ENCODE measurements around the gene SLC25A51. TPM values are rescaled to one million over a fixed set of nuclear protein-coding genes. Genes with fewer than 3 reads are reported as not detected.
"Not testable (repeated sequence)": the region's sequence is repeated elsewhere in the genome, so short reads cannot be mapped to it uniquely, and the experiment has no call there.

Gene SLC25A51
- total RNA-seq, 1 experiment from 2014 or later, result 23.4 TPM

- no peak overlapping the region for H3K4me3 ChIP-seq (ENCODE audit: low read depth in 2 of 2, low read length in 2 of 2)
- no peak for DNase-seq (ENCODE audit: low read depth, low spot score)
- in situ Hi-C loops (cut with HindIII; ENCODE audit: low pct_unique_long_range_greater_than_20kb, low sequenced_read_pairs), result no loop called here
- BruUV-seq (replicated peaks), result no TSS peak
- ATAC-seq, result no peak
- H3K9me3 ChIP-seq (ENCODE audit: control insufficient read depth, insufficient read depth, low read depth, low read length), result no peaks in the 10 kb centered on the region
- H3K27me3 ChIP-seq (ENCODE audit: control insufficient read depth, insufficient read depth, low read length), result no peaks in the 10 kb centered on the region
- TF ChIP-seq REST (IDR thresholded peaks at IDR 0.05; ENCODE audit: insufficient read depth in 1 of 2, low read depth in 2 of 2, low read length in 1 of 2) (no peak), TCF7L2 (IDR thresholded peaks at IDR 0.05; ENCODE audit: low read depth, low read length) (no peak), SIN3A (IDR thresholded peaks at IDR 0.05; ENCODE audit: borderline replicate concordance, insufficient read depth, low read depth, low read length) (no peak), POLR2AphosphoS5 (IDR thresholded peaks at IDR 0.05; ENCODE audit: low read depth, low read length) (no peak), CTCF (IDR thresholded peaks at IDR 0.05) (no peak)
- H3K36me3 ChIP-seq (ENCODE audit: control insufficient read depth, insufficient read depth, low read length), result peaks cover 6% of the 10 kb centered on the region
- H3K27ac ChIP-seq (ENCODE audit: low read length), result no peak overlapping the region
- intact Hi-C loops (cut with micrococcal nuclease; ENCODE audit: unreplicated experiment), result loop anchor here (10.0 kb wide), 1 partner anchor 503 kb away; the partner anchor contains the start of gene ALDH1B1
- POLR2A ChIA-PET, result no interaction called here
- CTCF ChIA-PET, result no interaction called here
- no peaks in the 10 kb centered on the region for H3K4me1 ChIP-seq (ENCODE audit: control insufficient read depth, insufficient read depth, low read length)
Observed at GRCh38 chr9:37892063-37892462, 11.9 kb downstream of the SLC25A51 start.

GRCh38 chr9:37891042-37891441, 12.9 kb downstream of the SLC25A51 start:
- DNase-seq (ENCODE audit: low read depth, low spot score); H3K27me3 ChIP-seq (ENCODE audit: control insufficient read depth, insufficient read depth, low read length); H3K9me3 ChIP-seq (ENCODE audit: control insufficient read depth, insufficient read depth, low read depth, low read length); BruUV-seq (replicated peaks); H3K27ac ChIP-seq (ENCODE audit: low read length); CTCF ChIA-PET; H3K36me3 ChIP-seq (ENCODE audit: control insufficient read depth, insufficient read depth, low read length); in situ Hi-C loops (cut with HindIII; ENCODE audit: low pct_unique_long_range_greater_than_20kb, low sequenced_read_pairs); ATAC-seq; H3K4me3 ChIP-seq (ENCODE audit: low read depth in 2 of 2, low read length in 2 of 2); POLR2A ChIA-PET; H3K4me1 ChIP-seq (ENCODE audit: control insufficient read depth, insufficient read depth, low read length): not testable (repeated sequence)
- intact Hi-C loops (cut with micrococcal nuclease; ENCODE audit: unreplicated experiment), result loop anchor here (10.0 kb wide), 1 partner anchor 504 kb away; the partner anchor contains the start of gene ALDH1B1

- H3K4me1 ChIP-seq (ENCODE audit: control insufficient read depth, insufficient read depth, low read length), result no peaks in the 10 kb centered on the region
- intact Hi-C loops (cut with micrococcal nuclease; ENCODE audit: unreplicated experiment), result no loop called here
- CTCF ChIA-PET, result no interaction called here
- DNase-seq (ENCODE audit: low read depth, low spot score) (no peak), ATAC-seq (no peak)
- peaks cover 6% of the 10 kb centered on the region for H3K36me3 ChIP-seq (ENCODE audit: control insufficient read depth, insufficient read depth, low read length)
- in situ Hi-C loops (cut with HindIII; ENCODE audit: low pct_unique_long_range_greater_than_20kb, low sequenced_read_pairs), result no loop called here
- H3K9me3 ChIP-seq (ENCODE audit: control insufficient read depth, insufficient read depth, low read depth, low read length), result no peaks in the 10 kb centered on the region
- BruUV-seq (replicated peaks), result no TSS peak
- H3K4me3 ChIP-seq (ENCODE audit: low read depth in 2 of 2, low read length in 2 of 2), result no peak overlapping the region
- H3K27ac ChIP-seq (ENCODE audit: low read length), result no peak overlapping the region
- H3K27me3 ChIP-seq (ENCODE audit: control insufficient read depth, insufficient read depth, low read length), result no peaks in the 10 kb centered on the region
- POLR2A ChIA-PET, result no interaction called here
- TF ChIP-seq SIN3A (IDR thresholded peaks at IDR 0.05; ENCODE audit: borderline replicate concordance, insufficient read depth, low read depth, low read length), result no peak
Observed at GRCh38 chr9:37889536-37889935, 14.4 kb downstream of the SLC25A51 start.

GRCh38 chr9:37887977-37888583, 15.8 kb downstream of the SLC25A51 start:
- H3K27me3 ChIP-seq (ENCODE audit: control insufficient read depth, insufficient read depth, low read length); DNase-seq (ENCODE audit: low read depth, low spot score); H3K4me3 ChIP-seq (ENCODE audit: low read depth in 2 of 2, low read length in 2 of 2); intact Hi-C loops (cut with micrococcal nuclease; ENCODE audit: unreplicated experiment); H3K27ac ChIP-seq (ENCODE audit: low read length); POLR2A ChIA-PET; H3K36me3 ChIP-seq (ENCODE audit: control insufficient read depth, insufficient read depth, low read length); ATAC-seq; in situ Hi-C loops (cut with HindIII; ENCODE audit: low pct_unique_long_range_greater_than_20kb, low sequenced_read_pairs); CTCF ChIA-PET; H3K4me1 ChIP-seq (ENCODE audit: control insufficient read depth, insufficient read depth, low read length); H3K9me3 ChIP-seq (ENCODE audit: control insufficient read depth, insufficient read depth, low read depth, low read length): not testable (repeated sequence)
- BruUV-seq (replicated peaks), result TSS peak; percentile 20
